Stimulated activated CD8-positive, alpha-beta memory T cell treated with anti-CD3 and anti-CD28 coated beads, Interleukin-7, amount 100 ng/mL, for 24 hours (primary cell): ENCODE results near the gene LNPK.
"Not testable (repeated sequence)": the region's sequence is repeated elsewhere in the genome, so short reads cannot be mapped to it uniquely, and the experiment has no call there.

ENCODE experiments used
- DNase-seq: peaks from one replicate; pipeline ENCODE4 v3.0.0-alpha.2; 2020; ENCODE audit warnings: low read depth

The LNPK gene

GRCh38 chr2:175903384-175903936, 98.6 kb downstream of the LNPK start:
- DNase-seq: no peak

GRCh38 chr2:175895957-175896356, 106.1 kb downstream of the LNPK start:
- DNase-seq: not testable (repeated sequence)

GRCh38 chr2:175892046-175892445, 110.0 kb downstream of the LNPK start:
- DNase-seq: no peak

- no peak for DNase-seq
These were observed 111.3 kb downstream of the LNPK start for GRCh38 chr2:175890636-175891242.

- no peak for DNase-seq
These were observed 112.3 kb downstream of the LNPK start for GRCh38 chr2:175889701-175890302.

GRCh38 chr2:175887776-175888175, 114.3 kb downstream of the LNPK start:
- DNase-seq: no peak

GRCh38 chr2:175884697-175885393, 117.2 kb downstream of the LNPK start:
- DNase-seq: no peak

- DNase-seq: no peak
These were observed 118.4 kb downstream of the LNPK start for GRCh38 chr2:175883586-175884194.

- DNase-seq: no peak
These were observed 122.4 kb downstream of the LNPK start for GRCh38 chr2:175879679-175880078.

- no peak for DNase-seq
These were observed 124.1 kb downstream of the LNPK start for GRCh38 chr2:175877845-175878544.

- DNase-seq: no peak
These were observed 127.8 kb downstream of the LNPK start for GRCh38 chr2:175874291-175874690.
